T-helper 2 cell (primary cell): ENCODE measurements around the gene PRR29.
A peak's percentile ranks its signal among the peaks of the same experiment; 100 is the strongest.

Experiments
- DNase-seq, 5 experiments: peaks; one replicate each; pipeline versions ENCODE4 v3.0.0 to v3.0.0-alpha.2; 2012 to 2022
- total RNA-seq, 2 donors: gene quantifications; one replicate each; lab custom pipeline; 2026; lab: John Stamatoyannopoulos, UW

The PRR29 gene
- 0.34 to 0.94 reads per million in 2 donors for total RNA-seq

- peak; percentile 42 to 81 (median 69) for DNase-seq
Observed at GRCh38 chr17:63998050-63998720, at the start of gene PRR29. Gene PRR29 (plus strand): TSS chr17:63998351. CDS start chr17:63998365, 14 bp downstream.

- no peak for DNase-seq
Observed at GRCh38 chr17:63948521-63948920, 49.6 kb upstream of the PRR29 start.

- DNase-seq: no peak
Observed at GRCh38 chr17:63949576-63950250, 48.4 kb upstream of the PRR29 start.

GRCh38 chr17:63950940-63951907, 46.9 kb upstream of the PRR29 start:
- peak in 2 of 5 experiments; percentile 20 to 31 for DNase-seq

- peak in 2 of 5 experiments; percentile 55 to 61 for DNase-seq
Observed at GRCh38 chr17:63954402-63955063, 43.6 kb upstream of the PRR29 start.

- DNase-seq: no peak
Observed at GRCh38 chr17:63955232-63955631, 42.9 kb upstream of the PRR29 start.

GRCh38 chr17:63955791-63956190, 42.4 kb upstream of the PRR29 start:
- DNase-seq: no peak

- no peak for DNase-seq
Observed at GRCh38 chr17:63956296-63956920, 41.7 kb upstream of the PRR29 start.

- DNase-seq: no peak
Observed at GRCh38 chr17:63960006-63960405, 38.1 kb upstream of the PRR29 start.

- no peak for DNase-seq
Observed at GRCh38 chr17:63960430-63960829, 37.7 kb upstream of the PRR29 start.

- DNase-seq: peak in 2 of 5 experiments; percentile 25 to 37
Observed at GRCh38 chr17:63961355-63962212, 36.6 kb upstream of the PRR29 start.

GRCh38 chr17:63962298-63962744, 35.8 kb upstream of the PRR29 start:
- DNase-seq: no peak

GRCh38 chr17:63963123-63963522, 35.0 kb upstream of the PRR29 start:
- no peak for DNase-seq

- peak in 2 of 5 experiments; percentile 71 to 76 for DNase-seq
Observed at GRCh38 chr17:63966646-63967264, 31.4 kb upstream of the PRR29 start.

- peak in 1 of 5 experiments; percentile 47 for DNase-seq
Observed at GRCh38 chr17:63967953-63968352, 30.2 kb upstream of the PRR29 start.

GRCh38 chr17:63969278-63969677, 28.9 kb upstream of the PRR29 start:
- DNase-seq: no peak

GRCh38 chr17:63972796-63973195, 25.4 kb upstream of the PRR29 start, which contains the start of gene SCN4A:
Gene SCN4A (minus strand): TSS chr17:63972918. CDS start chr17:63972841, 77 bp downstream.
- DNase-seq: no peak

- no peak for DNase-seq
Observed at GRCh38 chr17:63973247-63973646, 24.9 kb upstream of the PRR29 start.

GRCh38 chr17:63973930-63974593, 24.1 kb upstream of the PRR29 start:
- no peak for DNase-seq
